ENCODE results near the gene DCAF10.
"Not testable (repeated sequence)": the region's sequence is repeated elsewhere in the genome, so short reads cannot be mapped to it uniquely, and the experiment has no call there.

Gene DCAF10, protein sequence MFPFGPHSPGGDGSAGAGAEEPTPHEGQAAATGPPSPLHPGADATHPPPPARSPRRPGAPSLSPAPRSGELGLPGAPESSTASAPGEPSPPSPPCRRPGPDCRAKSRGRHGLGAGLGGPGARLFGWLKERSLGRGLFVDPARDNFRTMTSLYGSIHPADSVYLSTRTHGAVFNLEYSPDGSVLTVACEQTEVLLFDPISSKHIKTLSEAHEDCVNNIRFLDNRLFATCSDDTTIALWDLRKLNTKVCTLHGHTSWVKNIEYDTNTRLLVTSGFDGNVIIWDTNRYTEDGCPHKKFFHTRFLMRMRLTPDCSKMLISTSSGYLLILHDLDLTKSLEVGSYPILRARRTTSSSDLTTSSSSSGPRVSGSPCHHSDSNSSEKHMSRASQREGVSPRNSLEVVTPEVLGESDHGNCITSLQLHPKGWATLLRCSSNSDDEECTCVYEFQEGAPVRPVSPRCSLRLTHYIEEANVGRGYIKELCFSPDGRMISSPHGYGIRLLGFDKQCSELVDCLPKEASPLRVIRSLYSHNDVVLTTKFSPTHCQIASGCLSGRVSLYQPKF

DNA sequence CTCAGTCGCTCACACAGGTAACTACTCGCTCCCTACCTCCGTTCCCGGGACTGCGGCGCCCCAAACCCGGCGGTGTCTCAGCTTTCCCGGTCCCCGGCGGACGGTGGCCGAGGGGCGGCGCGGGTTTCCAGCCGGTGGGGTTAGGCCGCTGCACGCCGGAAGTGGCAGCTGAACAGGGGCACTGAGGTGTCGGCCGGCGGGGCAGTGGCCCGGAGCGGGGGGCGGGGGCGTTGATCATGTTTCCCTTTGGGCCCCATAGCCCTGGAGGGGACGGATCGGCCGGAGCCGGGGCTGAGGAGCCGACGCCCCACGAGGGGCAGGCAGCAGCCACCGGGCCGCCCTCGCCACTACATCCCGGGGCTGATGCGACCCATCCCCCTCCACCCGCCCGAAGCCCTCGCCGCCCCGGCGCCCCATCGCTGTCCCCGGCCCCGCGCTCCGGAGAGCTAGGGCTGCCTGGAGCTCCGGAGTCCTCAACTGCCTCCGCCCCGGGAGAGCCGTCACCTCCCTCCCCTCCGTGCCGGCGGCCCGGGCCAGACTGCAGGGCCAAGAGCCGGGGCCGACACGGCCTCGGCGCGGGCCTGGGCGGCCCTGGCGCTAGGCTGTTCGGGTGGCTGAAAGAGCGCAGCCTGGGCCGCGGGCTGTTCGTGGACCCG lies at the start of gene DCAF10:
Gene DCAF10, plus strand, starts transcription at position 167 of the 656 bp plus-strand sequence. Its CDS starts 70 bp downstream, at position 237.
- peak; percentile 92 for DNase-seq

DNA sequence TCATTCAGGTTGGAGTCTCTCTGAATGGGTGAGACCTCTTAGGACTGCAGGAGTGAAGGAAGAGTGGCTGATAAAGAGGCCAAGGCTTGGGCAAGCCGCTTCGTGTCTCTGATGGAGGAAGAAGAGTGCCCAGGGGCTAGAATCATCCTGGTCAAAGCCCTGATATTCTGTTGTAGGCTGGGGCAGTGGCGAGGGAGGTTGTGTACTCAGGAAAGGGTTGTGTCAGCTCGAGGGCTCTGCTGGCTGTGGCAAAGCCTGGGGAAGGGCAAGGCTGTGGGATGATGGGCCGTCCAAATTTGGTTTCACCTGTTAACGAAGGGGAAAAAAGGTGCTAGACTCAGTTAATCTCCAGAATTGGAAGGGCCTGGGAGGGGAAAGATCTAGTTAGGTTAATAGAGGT lies 49.4 kb upstream of the DCAF10 start:
- DNase-seq: no peak

DNA sequence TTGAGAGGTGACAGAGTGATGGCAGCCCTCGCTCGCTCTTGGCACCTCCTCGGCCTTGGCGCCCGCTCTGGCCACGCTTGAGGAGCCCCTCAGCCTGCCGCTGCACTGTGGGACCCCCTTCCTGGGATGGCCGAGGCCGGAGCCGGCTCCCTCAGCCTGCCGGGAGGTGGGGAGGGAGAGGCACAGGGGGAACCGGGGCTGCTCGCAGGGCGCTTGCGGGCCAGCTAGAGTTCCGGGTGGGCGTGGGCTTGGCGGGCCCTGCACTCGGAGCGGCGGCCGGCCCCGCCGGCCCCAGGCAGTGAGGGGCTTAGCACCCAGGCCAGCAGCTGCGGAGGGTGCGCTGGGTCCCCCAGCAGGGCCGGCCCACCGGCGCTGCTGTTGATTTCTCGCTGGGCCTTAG lies 48.9 kb upstream of the DCAF10 start:
- DNase-seq: not testable (repeated sequence)

DNA sequence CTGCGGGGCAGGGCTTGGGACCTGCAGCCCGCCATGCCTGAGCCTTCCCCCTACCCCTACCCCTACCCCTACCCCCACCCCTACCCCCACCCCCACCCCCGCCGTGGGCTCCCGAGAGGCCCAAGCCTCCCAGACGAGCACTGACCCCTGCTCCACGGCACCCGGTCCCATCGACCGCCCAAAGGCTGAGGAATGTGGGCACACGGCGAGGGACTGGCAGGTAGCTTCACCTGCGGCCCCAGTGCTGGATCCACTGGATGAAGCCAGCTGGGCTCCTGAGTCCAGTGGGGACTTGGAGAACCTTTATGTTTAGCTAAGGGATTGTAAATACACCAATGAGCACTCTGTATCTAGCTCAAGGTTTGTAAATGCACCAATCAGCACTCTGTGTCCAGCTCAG lies 48.5 kb upstream of the DCAF10 start:
- not testable (repeated sequence) for DNase-seq

DNA sequence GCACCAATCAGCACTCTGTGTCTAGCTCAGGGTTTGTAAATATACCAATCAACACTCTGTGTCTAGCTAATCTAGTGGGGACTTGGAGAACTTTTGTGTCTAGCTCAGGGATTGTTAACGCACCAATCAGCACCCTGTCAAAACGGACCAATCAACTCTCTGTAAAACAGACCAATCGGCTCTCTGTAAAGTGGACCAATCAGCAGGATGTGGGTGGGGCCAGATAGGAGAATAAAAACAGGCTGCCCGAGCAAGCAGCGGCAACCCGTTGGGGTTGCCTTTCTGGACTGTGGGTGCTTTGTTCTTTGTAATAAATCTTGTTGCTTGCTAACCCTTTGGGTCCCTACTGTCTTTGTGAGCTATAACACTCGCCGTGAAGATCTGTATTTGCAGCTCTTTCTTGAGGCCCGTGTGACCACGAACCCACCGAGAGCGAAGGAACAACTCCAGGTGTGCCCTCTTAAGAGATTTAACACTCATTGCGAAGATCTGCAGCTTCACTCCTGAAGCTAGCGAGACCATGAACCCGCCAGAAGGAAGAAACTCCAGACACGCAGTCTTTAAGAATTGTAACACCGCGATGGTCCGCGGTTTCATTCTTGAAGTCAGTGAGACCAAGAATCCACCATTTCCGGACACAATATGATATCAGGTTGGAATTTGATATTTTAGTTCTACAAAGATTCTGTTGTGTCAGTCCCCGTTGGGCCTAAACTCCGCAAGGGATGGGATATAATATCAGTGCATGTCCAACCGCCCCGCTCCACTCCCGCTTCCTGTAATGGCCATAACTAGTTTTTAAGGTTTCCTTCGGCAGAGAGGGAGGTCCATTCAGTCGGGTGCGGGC lies 47.7 kb upstream of the DCAF10 start:
- no peak for DNase-seq

DNA sequence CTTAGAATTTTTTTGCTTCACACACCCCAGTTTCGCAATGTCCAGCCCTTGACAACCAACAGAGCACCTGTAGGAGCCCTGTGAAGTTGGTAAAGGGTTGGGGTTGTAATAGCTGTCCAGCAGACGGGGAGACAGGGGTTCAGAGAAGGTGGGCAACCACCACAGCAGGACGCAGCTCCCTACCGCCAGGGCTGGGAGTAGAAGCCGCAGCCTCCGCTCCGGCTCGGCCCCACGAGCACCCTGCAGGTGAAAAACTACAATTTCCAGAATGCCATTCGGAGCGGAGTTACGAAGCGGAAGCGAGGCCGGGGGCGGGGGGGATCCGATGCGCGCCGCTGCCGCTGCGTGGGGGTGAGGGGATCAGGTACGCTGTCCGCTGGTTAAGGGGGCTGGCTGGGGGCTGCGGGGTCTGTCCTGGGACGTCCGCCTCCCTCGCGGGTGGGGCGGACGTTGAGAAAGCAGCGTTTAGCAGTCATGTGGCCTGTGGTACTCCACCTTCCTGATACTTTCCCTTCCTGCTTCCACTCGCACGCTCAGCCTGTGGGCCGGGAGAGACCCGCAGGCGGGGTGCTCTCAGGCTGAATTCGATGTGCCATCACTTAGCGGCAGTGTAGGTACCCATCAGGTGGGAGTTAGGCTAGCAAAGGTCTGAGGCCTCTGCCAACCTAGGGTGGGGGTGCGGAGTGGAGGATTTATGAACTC lies 47.0 kb upstream of the DCAF10 start, which contains the start of gene TRMT10B:
Gene TRMT10B, plus strand, starts transcription at position 317 of the 702 bp plus-strand sequence. CDS start 8,127 bp downstream, outside the sequence.
- DNase-seq: peak; percentile 88

DNA sequence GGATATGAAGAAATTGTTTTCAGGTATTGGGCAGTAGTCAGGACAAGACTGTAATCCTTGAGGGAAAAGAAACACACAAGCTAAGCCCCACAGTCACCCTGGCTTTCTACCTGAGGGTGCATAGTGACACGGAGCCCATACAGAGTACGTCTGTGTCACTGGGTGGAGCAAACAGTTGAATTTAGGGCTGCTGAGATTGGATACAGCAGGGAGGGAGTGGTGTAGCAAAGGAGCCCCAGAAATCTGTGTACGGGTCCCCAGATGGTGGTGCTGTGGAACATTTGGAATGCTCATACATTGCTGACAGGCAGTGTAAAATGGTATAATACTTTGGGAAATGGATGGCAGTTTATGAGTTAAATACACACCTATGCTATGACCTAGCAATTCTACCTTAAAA lies 41.9 kb upstream of the DCAF10 start:
- DNase-seq: no peak

DNA sequence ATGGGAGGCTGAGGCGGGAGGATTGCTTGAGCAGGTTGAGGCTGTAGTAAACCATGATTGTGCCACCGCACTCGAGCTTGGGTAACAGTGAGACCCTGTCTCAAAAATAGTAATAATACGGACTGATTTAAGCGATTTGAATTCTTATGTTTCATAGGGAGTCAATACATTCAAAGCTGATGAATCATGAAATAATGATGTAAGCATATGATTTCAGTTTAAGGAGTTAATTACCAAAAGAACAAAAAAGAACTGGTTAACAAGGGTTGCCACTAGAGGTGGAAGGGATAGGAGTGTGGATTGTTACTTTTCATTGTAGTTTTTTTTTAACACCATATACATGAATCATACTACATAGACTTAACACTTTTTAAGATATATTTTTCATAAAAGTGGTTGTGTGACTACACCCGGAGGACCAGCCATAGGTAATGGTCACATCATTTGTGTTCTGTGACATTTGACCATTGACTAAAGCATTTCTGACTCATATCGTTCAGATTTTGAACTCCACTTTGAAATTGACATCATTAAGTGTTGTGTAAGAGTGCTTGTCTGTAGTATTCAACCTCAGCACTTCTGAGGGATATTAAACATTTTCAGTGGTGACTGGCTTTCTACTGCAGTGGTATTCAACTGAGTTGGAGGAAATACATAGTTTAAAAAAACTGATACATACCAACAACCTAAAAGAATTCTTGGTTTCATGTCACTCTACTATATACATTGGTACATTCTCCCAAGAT lies 40.0 kb upstream of the DCAF10 start:
- DNase-seq: no peak

DNA sequence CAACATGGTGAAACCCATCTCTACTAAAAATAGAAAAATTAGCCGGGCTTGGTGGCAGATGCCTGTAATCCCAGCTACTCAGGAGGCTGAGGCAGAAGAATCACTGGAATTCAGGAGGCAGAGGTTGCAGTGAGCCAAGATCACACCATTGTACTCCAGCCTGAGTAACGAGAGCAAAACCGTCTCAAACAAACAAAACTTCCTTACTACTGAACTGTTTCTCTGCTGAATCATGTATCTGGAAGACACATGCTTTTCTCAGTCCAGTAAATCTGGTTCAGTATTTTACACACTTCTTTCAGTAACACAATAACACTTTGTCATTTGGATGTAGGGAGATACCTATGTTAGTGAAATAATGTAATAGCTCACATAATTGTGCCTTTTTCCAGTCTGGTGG lies 39.1 kb upstream of the DCAF10 start:
- no peak for DNase-seq

DNA sequence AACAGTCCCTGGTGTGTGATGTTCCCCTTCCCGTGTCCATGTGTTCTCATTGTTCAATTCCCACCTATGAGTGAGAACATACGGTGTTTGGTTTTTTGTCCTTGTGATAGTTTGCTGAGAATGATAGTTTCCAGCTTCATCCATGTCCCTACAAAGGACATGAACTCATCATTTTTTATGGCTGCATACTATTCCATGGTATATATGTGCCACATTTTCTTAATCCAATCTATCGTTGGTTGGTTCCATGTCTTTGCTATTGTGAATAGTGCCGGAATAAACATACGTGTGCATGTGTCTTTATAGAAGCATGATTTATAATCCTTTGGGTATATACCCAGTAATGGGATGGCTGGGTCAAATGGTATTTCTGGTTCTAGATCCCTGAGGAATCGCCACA lies 35.3 kb upstream of the DCAF10 start:
- not testable (repeated sequence) for DNase-seq

DNA sequence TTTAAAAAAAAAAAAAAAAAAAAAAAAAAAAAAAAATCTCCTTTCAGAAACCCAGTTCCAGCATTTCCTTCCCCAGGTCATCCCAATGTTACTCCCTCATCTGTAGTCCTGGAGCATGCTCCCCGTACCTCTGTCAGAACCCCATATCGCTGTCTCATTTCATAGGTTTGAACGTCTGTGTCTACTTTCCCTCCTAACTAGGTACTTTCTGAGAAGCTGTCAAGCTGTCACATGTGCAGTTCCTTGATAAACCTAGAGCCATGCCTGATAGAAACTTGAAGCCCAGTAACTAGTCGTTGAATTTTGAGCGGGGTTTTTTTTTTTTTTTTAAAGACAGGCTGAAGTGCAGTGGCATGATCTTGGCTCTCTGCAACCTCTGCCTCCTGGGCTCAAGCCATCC lies 31.3 kb upstream of the DCAF10 start:
- no peak for DNase-seq

DNA sequence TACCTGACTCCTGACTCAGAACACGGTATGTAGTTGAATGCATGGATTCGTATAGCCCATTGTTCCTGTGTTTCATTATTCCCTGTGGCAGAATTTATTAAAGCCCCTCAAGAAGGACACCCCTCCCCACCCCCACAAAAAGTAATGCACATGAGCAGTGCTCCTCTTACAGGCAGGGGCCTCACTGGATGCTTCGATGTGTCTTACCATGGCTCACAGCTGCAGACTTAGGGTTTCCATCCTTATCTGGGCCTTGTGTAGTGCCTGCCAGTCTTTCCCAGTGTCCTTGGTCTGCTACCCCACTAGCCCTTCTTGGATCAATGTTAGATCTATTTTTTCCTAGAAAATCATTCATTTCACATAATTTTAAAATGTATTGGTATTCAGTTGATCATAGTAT lies 30.6 kb upstream of the DCAF10 start:
- DNase-seq: no peak

DNA sequence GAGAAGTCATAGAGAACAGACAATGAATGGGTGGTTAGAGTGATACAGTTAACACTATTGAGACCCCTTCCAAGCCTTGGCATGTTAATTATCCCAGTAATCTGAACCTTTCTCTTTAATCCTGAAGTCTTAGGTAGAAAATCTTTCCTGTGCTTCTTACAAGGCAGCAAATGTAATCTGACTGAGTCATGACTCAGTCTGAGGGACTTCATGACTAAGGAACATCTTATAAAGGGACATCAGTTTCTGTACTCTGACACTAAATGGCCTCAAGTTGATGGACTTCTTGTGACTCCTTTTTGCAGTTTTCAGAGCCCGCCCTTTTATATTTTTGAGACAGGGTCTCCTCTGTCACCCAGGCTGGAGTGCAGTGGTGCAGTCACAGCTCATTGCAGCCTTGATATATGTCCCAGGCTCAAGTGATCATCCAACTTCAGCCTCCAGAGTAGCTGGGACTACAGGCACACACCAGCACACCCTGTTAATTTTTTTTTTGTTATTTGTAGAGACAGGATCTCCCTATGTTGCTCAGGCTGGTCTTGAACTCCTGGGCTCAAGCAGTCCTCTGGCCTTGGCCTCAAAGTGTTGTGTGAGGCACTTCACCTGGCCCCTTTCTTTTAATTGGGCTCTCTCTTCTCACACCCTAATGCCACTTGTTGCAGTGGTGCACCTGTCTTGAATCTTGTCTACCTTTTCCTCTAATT lies 25.2 kb upstream of the DCAF10 start:
- DNase-seq: no peak

DNA sequence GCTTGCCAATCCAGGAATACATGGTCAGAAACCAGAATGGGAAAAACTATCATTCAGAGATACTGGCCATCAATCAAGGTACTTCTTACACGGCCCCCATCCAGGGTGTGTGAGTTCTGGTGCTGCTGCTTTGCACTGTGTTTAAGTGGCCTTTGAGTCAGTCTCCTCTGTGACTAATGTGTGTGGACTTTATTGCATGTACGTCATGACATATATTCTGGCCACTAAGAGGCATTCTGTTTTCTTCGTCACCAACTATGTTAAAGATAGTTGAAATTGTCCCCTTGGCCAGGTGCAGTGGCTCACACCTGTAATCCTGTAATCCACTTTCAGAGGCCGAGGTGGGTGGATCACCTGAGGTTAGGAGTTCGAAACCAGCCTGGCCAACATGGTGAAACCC lies 24.3 kb upstream of the DCAF10 start:
- DNase-seq: no peak

DNA sequence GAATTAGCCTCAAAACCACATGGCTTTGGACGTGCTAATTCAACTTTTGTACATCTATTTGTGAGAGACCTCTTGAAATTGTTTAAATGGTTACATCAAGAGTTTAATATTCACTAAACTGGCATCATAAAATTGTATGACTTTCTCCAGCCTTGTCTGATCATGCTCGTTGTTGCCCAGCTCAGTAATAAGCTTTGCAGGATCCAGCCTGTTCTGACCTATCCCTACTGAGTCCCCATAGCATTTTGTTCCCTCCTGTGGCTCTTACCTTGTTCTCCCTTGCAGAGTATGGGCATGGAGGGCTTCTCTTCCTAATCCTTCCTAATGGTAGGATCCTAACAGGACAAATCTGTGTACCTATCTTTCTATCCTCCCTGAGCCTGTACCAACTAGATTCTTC lies 22.1 kb upstream of the DCAF10 start:
- no peak for DNase-seq

DNA sequence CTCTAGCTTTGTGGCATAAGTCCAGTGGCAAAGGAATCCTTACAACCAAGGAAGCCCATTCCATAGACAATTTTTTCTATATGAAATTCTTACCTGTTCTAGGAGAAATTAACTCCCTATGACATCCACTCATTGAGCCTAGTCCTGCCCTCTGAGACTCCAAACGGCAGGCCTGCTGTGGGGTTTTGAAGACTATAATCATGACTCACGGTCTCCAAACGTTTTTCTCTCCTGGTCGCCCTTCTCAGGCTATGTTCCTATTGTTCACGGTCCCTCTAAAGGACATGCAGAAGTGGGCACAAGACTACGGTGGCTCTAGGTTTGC lies 16.3 kb upstream of the DCAF10 start:
- no peak for DNase-seq

DNA sequence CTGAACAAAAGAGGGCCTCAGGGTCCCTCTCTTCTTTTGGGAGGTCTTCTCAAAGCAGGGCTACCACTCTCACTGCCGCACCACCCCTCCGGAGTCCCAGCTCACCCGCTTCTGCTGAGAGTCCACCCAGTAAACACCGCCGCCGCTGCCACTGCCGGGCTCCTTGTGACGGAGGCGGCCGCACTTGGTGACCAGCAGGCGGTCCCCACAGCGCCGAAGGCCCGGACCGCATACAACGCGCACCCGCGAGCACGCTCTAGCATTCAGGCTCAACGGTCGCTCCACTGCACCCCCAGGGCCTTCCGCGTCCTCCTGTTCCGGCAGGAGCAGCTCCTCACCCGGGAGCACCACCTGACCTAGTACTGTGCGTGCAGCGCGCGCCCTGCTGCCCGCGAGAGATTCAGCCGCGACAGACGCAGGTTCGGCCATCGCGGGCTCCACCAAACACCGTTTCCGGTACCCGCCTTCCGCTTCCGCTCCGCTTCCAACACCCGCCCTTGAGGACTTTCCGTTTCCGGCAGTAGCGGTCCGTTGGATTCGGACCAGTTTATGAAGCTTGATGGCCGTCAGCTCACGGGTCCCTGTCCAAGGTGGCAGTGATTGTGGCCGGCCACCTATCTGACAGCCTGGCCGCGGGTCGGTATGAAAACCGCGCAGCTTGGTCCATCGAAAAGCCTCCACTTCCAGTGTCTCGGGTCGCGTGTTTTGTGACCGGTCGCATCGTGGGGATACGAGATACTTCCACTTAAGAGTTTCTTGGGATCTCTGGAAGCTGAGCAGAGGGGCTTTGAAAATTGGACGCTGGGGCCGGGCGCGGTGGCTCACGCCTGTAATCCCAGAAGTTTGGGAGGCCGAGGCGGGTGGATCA lies 15.7 kb upstream of the DCAF10 start, which contains the start of gene EXOSC3:
Gene EXOSC3, minus strand, starts transcription at position 449 of the 868 bp plus-strand sequence. Its CDS starts 20 bp downstream, at position 429.
- peak; percentile 94 for DNase-seq

DNA sequence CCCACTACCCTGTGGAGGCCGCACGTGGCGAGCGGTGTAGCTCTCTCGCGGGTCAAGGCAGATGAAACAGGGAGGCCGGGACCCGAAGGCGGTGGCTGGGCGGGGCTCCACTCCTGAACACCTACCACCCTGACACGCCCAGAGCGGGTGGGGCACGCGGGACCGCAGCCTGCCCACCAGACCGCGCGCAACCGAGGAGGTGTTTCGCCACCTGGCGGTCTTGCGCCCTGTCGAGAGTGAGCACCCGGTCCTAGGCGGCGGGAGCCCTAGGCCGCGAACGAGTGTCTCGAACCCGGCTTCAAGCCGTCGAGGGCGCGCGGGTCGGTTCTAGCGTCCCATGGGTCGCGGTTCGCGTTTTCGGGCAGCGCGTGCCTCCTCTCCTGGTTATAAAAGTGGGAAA lies 13.5 kb upstream of the DCAF10 start:
- no peak for DNase-seq

DNA sequence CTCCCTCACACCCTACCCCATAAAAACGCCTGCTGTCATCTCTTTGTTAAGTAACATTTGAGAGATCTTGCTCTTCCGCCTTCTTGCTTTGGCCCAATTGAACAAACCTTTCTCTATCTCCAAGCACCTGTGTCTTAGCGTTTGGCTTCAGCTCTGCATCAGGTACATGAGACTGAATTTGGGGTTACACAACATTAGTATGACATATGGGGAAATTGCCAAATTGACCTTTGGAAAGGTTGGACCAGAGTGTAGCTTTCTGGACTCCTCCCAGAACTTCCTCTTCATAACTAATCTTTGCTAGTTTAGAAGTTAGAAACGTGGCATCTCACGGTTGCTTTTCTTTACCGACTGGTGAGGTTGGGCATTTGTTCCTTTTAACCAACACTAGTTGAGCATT lies 12.3 kb upstream of the DCAF10 start:
- no peak for DNase-seq

DNA sequence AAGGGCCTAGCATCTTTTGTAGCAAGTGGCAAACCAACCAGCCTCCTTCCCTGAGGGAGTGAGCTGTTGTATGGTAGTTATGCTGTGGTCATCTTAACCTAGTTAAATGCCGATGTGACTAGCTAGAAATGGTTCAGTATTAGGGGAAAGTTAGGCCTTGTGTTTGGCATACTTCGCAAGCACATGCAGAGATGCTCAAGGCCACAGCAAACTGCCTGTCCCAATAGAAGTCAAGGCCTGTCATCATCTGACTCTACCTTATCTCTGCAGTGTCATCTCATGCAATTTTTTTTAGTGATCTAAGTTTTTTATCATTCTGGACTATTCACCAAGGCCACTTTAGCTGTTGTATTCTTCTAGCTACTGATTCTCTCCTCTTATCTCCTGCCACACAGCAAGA lies 10.5 kb upstream of the DCAF10 start:
- no peak for DNase-seq
